PC-3 (cell line): ENCODE results near the gene NIPAL4.

Experiments
- EZH2 ChIP-seq: fragments of 300-600 bp; sonication (generic); IDR thresholded peaks from one replicate; pipeline ENCODE4 v1.6.1; 2017; ENCODE audit warnings: antibody characterized with exemption, mild to moderate bottlenecking, low read length; ENCODE audit not compliant: unreplicated experiment
- TF ChIP-seq, protein P1 (sequence below): fragments of 300-600 bp; sonication (generic); conservative IDR thresholded peaks from 2 replicates; pipeline ENCODE4 v1.5.1; 2017; ENCODE audit warnings: antibody characterized with exemption, low read depth, mild to moderate bottlenecking, low read length

DNA sequence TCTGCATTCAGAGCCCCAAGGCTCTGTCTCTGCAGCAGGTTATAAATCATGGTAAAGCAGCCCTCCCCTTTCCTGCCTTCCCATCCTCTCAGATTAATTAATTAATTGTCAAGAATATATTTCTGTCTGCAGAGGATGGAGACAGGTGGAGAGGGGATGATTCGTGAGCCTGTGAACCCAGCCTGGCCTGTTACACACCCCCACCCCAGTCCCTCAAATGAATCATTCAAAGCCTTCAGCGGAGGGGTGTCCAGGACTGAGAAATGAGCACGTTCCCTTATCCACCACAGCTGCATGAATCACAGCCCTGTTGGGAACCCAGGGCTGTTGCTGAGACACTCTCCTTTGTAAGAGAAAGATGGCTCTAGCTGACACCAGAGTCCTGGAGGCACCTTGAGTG lies 56.0 kb downstream of the NIPAL4 start:
- TF ChIP-seq, protein P1, sequence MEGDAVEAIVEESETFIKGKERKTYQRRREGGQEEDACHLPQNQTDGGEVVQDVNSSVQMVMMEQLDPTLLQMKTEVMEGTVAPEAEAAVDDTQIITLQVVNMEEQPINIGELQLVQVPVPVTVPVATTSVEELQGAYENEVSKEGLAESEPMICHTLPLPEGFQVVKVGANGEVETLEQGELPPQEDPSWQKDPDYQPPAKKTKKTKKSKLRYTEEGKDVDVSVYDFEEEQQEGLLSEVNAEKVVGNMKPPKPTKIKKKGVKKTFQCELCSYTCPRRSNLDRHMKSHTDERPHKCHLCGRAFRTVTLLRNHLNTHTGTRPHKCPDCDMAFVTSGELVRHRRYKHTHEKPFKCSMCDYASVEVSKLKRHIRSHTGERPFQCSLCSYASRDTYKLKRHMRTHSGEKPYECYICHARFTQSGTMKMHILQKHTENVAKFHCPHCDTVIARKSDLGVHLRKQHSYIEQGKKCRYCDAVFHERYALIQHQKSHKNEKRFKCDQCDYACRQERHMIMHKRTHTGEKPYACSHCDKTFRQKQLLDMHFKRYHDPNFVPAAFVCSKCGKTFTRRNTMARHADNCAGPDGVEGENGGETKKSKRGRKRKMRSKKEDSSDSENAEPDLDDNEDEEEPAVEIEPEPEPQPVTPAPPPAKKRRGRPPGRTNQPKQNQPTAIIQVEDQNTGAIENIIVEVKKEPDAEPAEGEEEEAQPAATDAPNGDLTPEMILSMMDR, result no peak
- TF ChIP-seq EZH2, result no peak
